Measurements from ENCODE around the gene PLEKHG5. TPM values are rescaled to one million over a fixed set of nuclear protein-coding genes. Genes with fewer than 3 reads are reported as not detected.
A peak's percentile ranks its signal among the peaks of the same experiment; 100 is the strongest.

PLEKHG5 gene
- total RNA-seq, 3 donors from 2014 or later: 7.0 to 12.0 (median 11.8) TPM

DNA sequence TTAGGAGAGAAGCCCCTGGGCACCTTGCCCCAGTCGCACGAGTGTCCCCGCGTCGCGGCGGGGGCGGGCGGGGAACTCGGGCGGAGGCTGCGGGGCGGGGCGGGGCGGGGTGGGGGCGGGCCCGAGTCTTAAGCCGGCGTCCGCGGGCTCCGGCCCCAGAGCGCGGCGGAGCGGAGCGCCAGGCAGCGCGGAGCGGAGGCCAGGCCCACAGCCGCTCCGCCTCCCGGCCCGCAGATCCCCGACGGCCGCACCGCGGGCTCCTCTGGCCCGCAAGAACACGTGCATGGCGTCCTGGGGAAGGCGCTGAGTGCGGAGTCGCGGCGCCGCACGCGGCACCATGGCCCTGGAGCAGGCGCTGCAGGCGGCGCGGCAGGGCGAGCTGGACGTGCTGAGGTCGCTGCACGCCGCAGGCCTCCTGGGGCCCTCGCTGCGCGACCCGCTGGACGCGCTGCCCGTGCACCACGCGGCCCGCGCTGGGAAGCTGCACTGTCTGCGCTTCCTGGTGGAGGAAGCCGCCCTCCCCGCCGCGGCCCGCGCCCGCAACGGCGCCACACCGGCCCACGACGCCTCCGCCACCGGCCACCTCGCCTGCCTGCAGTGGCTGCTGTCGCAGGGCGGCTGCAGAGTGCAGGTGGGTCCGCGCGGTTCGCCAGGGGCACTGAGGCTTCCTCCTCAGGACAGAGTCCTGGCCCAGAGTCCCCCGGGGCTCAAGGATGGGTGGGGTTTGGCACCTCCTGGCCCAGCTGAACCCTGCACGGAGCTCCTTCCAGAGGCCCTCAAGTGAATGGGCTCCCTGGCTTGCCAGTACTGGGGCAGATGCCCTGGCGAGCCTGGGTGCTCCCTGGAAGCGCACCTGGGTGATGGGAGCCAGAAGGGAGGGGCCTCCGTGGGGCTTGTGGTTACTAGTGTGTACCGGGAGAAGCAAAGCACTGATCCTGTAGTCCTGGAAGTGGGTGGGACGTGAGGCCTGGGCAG, 66.6 kb downstream of the PLEKHG5 start, which contains the start of gene ESPN:
Gene ESPN (plus strand): TSS at position 158 of the 975 bp plus-strand sequence. CDS start 180 bp downstream, at position 338.
- TF ChIP-seq POLR2A (IDR thresholded peaks at IDR 0.05) (no peak), POLR2AphosphoS5 (IDR thresholded peaks at IDR 0.05) (no peak)
- TF ChIP-seq, protein P1, sequence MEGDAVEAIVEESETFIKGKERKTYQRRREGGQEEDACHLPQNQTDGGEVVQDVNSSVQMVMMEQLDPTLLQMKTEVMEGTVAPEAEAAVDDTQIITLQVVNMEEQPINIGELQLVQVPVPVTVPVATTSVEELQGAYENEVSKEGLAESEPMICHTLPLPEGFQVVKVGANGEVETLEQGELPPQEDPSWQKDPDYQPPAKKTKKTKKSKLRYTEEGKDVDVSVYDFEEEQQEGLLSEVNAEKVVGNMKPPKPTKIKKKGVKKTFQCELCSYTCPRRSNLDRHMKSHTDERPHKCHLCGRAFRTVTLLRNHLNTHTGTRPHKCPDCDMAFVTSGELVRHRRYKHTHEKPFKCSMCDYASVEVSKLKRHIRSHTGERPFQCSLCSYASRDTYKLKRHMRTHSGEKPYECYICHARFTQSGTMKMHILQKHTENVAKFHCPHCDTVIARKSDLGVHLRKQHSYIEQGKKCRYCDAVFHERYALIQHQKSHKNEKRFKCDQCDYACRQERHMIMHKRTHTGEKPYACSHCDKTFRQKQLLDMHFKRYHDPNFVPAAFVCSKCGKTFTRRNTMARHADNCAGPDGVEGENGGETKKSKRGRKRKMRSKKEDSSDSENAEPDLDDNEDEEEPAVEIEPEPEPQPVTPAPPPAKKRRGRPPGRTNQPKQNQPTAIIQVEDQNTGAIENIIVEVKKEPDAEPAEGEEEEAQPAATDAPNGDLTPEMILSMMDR (IDR thresholded peaks at IDR 0.05): no peak
- no peak for DNase-seq (ENCODE audit: low spot score in 2 of 2)
- Histone ChIP-seq H3K9me3 (no peaks in the 10 kb centered on the region), H3K4me1 (peaks cover 10 to 21% of the 10 kb centered on the region in 2 donors), H3K27me3 (peaks cover 8 to 38% of the 10 kb centered on the region in 2 donors), H3K4me3 (peak within 1 kb of the TSS in 2 of 3 donors; percentile 46 to 66), H3K36me3 (no peaks in the 10 kb centered on the region), H3K27ac (peak within 1 kb of the TSS in 1 of 2 donors; percentile 61)
- intact Hi-C loops (cut with DNase I; ENCODE audit: low total_unique reads): no loop called here

DNA sequence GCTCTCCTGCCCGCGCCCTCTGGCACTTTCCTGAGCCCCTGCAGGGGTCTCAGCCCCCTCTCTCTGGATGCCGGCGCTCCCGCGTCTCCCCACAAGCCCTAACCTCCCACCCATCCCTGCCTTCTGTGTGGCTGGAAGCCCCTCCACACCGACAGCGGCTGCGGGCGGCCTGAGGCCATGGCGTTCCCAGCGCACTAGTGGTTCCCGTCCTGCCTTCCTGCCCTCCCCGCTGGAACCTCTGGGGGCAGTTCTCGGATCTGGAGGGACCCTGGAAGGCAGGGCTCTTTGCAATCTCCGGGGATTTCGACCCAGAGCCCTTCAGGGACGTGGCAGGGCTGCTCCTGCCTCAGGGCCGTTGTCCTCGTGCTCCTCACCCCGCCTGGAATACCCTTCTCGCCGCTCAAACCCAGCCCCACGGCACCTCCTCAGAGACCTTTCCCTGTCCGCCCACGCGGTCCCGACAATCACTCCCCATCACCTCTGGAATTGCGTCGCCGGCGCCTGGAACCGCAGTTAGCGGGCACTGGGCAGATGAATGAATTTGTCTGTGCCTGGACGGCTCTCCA, 67.4 kb downstream of the PLEKHG5 start:
- Histone ChIP-seq H3K4me3 (peak overlapping the region in 2 of 3 donors; percentile 46 to 66), H3K4me1 (peaks cover 14 to 20% of the 10 kb centered on the region in 2 donors)
- DNase-seq (ENCODE audit: low spot score in 2 of 2): no peak

DNA sequence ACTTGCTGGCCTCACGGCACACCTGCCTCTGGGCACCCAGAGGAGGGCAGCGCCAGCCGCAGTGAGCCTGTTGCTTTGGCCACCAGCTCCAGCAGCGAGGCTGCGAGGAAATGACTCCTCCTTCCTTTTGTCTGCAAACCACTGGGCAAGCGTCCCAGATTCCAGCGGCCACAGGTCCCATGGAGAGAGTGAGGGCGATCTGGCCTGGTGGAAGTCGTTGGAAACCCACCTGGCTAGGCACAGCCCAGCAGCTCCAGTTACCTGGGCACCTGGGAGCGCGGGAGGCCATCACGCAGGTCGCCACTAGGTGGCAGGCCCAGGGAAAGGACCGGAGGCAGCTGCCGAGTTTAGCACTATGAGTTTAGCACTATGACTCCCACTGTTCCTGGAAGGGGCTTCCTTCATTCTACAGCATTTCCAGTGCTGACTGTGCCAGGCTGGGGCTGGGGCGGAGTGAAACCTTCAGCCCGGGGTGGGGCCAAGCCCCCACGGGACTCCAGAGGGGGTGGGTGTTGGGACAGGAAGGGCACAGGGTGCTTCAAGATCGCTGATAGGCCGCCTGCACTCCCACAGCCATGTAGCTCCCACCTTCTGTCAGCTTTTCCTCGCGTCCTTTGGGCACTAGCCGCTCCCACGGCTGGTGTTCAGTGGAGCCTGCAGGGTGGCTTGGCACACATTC, 68.0 kb downstream of the PLEKHG5 start:
- H3K36me3 ChIP-seq: no peaks in the 10 kb centered on the region
- peak overlapping the region in 2 of 3 donors; percentile 46 to 66 for H3K4me3 ChIP-seq
- DNase-seq (ENCODE audit: low spot score in 2 of 2): peak; percentile 74 to 80
- peak overlapping the region in 1 of 2 donors; percentile 61 for H3K27ac ChIP-seq
- peaks cover 20% of the 10 kb centered on the region in 2 donors for H3K4me1 ChIP-seq
- intact Hi-C loops (cut with DNase I; ENCODE audit: low total_unique reads): no loop called here
- H3K9me3 ChIP-seq: no peaks in the 10 kb centered on the region
- TF ChIP-seq, protein P1 (IDR thresholded peaks at IDR 0.05): peak; percentile 67 to 86 (median 68)
- TF ChIP-seq POLR2AphosphoS5 (IDR thresholded peaks at IDR 0.05): peak in 1 of 3 donors; percentile 9
- no peak for TF ChIP-seq POLR2A (IDR thresholded peaks at IDR 0.05)
- peaks cover 19 to 52% of the 10 kb centered on the region in 2 donors for H3K27me3 ChIP-seq

More for the DNA sequence above, 67.4 kb downstream of the PLEKHG5 start:
- TF ChIP-seq, protein P1 (IDR thresholded peaks at IDR 0.05): no peak
- TF ChIP-seq POLR2A (IDR thresholded peaks at IDR 0.05) (no peak), POLR2AphosphoS5 (IDR thresholded peaks at IDR 0.05) (no peak)
- intact Hi-C loops (cut with DNase I; ENCODE audit: low total_unique reads): no loop called here
- Histone ChIP-seq H3K27ac (peak overlapping the region in 1 of 2 donors; percentile 61), H3K9me3 (no peaks in the 10 kb centered on the region), H3K27me3 (peaks cover 15 to 46% of the 10 kb centered on the region in 2 donors), H3K36me3 (no peaks in the 10 kb centered on the region)

DNA sequence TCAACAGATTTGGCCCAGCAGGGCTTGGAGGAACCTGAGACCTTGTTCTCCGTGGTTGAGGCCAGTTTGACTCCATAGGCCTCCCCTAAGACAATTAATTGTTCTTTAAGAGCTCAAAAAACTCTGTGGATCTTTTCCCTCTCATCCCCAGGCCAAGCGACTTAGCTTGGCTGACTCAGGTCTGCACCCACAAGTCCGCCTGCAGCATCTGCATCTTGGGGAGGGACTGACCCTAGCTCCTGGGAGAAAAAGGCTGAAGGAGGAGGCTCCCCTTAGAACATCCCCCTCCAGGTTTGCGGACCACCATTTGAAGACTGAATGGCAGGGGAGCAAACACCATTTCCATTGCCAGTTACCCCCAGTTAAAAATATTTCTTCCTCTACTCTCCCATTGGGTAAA, 70.2 kb downstream of the PLEKHG5 start:
- TF ChIP-seq, protein P1 (IDR thresholded peaks at IDR 0.05): no peak
- TF ChIP-seq POLR2AphosphoS5 (IDR thresholded peaks at IDR 0.05) (no peak), POLR2A (IDR thresholded peaks at IDR 0.05) (no peak)
- H3K9me3 ChIP-seq: no peaks in the 10 kb centered on the region
- H3K27ac ChIP-seq: no peak overlapping the region
- peaks cover 11 to 20% of the 10 kb centered on the region in 2 donors for H3K4me1 ChIP-seq
- no peak for DNase-seq (ENCODE audit: low spot score in 2 of 2)
- no peak overlapping the region for H3K4me3 ChIP-seq
- H3K36me3 ChIP-seq: no peaks in the 10 kb centered on the region
- intact Hi-C loops (cut with DNase I; ENCODE audit: low total_unique reads): no loop called here
- peaks cover 19 to 71% of the 10 kb centered on the region in 2 donors for H3K27me3 ChIP-seq
